Mucosa of descending colon (tissue), 3 donors: Measurements from ENCODE around the gene ZNF771. TPM values are rescaled to one million over a fixed set of nuclear protein-coding genes. Genes with fewer than 3 reads are reported as not detected.

Source experiments
- ATAC-seq: fragments of 200-7000 bp; cut with Tn5 transposase; one replicate; pipeline ENCODE4 v1.9.1; 2020; ENCODE audit warnings: mild to moderate bottlenecking, moderate library complexity
- DNase-seq, 3 donors: peaks; one replicate each; pipeline ENCODE4 v3.0.0-alpha.2; 2020
- H3K36me3 ChIP-seq: fragments of 200-600 bp; one replicate; pipeline ENCODE4 v1.8.0; 2021; ENCODE audit warnings: low read depth, mild to moderate bottlenecking
- H3K4me1 ChIP-seq: fragments of 200-600 bp; one replicate; pipeline ENCODE4 v1.8.0; 2021; ENCODE audit warnings: low read depth, mild to moderate bottlenecking
- H3K4me3 ChIP-seq: fragments of 200-600 bp; one replicate; pipeline ENCODE4 v1.8.0; 2021; ENCODE audit warnings: mild to moderate bottlenecking
- H3K9me3 ChIP-seq: fragments of 200-600 bp; one replicate; pipeline ENCODE4 v1.8.0; 2021; ENCODE audit warnings: mild to moderate bottlenecking
- CTCF ChIP-seq: fragments of 200-600 bp; IDR thresholded peaks from one replicate; pipeline ENCODE4 v1.8.0; 2022; ENCODE audit warnings: antibody characterized with exemption, mild to moderate bottlenecking
- intact Hi-C, 2 donors: fragments of 100-400 bp; cut with DNase I in 1 of 2; cut with micrococcal nuclease in 1 of 2; formaldehyde crosslinking; loops; one replicate each; pipeline versions ENCODE4 v1.11.0 to v1.11.1; 2022; cut with DNase I, micrococcal nuclease
- total RNA-seq, 3 donors: library from RNA; stranded (reverse); fragmentation: NEBNext Ultra II Directional in 2 of 3; extraction: Animal tissue kit (Norgen Biotek cat#: 25700) in 2 of 3; gene quantifications; one replicate each; pipeline versions ENCODE4 v1.2.1 to v1.2.4, GENCODE V29; 2021 to 2023
- donor health status: DM: no; HTN: no; CAD: no; lungs with moderate emphysema.
- donor health status: DM: no; HTN: no; CAD: no.
- donor health status: DM: no; HTN: yes; CAD: no.

Gene ZNF771
- total RNA-seq, 3 donors from 2014 or later = 3.8 to 11.6 (median 4.3) TPM

- intact Hi-C loops = no loop called here
- peak overlapping the region; percentile 75 for H3K4me3 ChIP-seq
- H3K4me1 ChIP-seq = peaks cover 16% of the 10 kb centered on the region
- ATAC-seq (no peak), DNase-seq (no peak)
- H3K36me3 ChIP-seq = peaks cover 4% of the 10 kb centered on the region
- no peaks in the 10 kb centered on the region for H3K9me3 ChIP-seq
- TF ChIP-seq CTCF = no peak
Observed at GRCh38 chr16:30368792-30369090, 38.7 kb upstream of the ZNF771 start.

- ATAC-seq = no peak
- peaks cover 16% of the 10 kb centered on the region for H3K4me1 ChIP-seq
- peaks cover 4% of the 10 kb centered on the region for H3K36me3 ChIP-seq
- H3K4me3 ChIP-seq = peak overlapping the region; percentile 75
- H3K9me3 ChIP-seq = no peaks in the 10 kb centered on the region
- intact Hi-C loops = no loop called here
- peak in 2 of 3 donors; percentile 61 to 73 for DNase-seq
- no peak for TF ChIP-seq CTCF
Observed at GRCh38 chr16:30369091-30369937, 38.1 kb upstream of the ZNF771 start.

- peaks cover 16% of the 10 kb centered on the region for H3K4me1 ChIP-seq
- intact Hi-C loops = no loop called here
Observed at GRCh38 chr16:30369938-30370455, 37.4 kb upstream of the ZNF771 start.

GRCh38 chr16:30370456-30371247 is 36.8 kb upstream of the ZNF771 start, which contains the start of gene TBC1D10B:
Gene TBC1D10B (minus strand): TSS chr16:30370494. CDS start chr16:30370183, 311 bp downstream.
- no peak for TF ChIP-seq CTCF
- H3K4me3 ChIP-seq = peak within 1 kb of the TSS; percentile 75
- H3K36me3 ChIP-seq = peaks cover 4% of the 10 kb centered on the region
- ATAC-seq (peak; percentile 87), DNase-seq (peak; percentile 99 to 100 (median 99))
- H3K9me3 ChIP-seq = no peaks in the 10 kb centered on the region
- intact Hi-C loops = no loop called here
- H3K4me1 ChIP-seq = peaks cover 16% of the 10 kb centered on the region

More at GRCh38 chr16:30369938-30370455, 37.4 kb upstream of the ZNF771 start:
- no peak for ATAC-seq
- DNase-seq = no peak
- no peaks in the 10 kb centered on the region for H3K9me3 ChIP-seq
- peak; percentile 3 for TF ChIP-seq CTCF
- H3K36me3 ChIP-seq = peaks cover 4% of the 10 kb centered on the region
- H3K4me3 ChIP-seq = peak overlapping the region; percentile 75

GRCh38 chr16:30371248-30371816 is 36.1 kb upstream of the ZNF771 start:
- intact Hi-C loops = no loop called here
- Histone ChIP-seq H3K9me3 (no peaks in the 10 kb centered on the region), H3K4me3 (peak overlapping the region; percentile 75), H3K36me3 (peaks cover 4% of the 10 kb centered on the region), H3K4me1 (peaks cover 16% of the 10 kb centered on the region)
- DNase-seq = no peak
- TF ChIP-seq CTCF = no peak
- ATAC-seq = no peak
